GM18520 (cell line): ENCODE data around the gene NECTIN1.
A peak's percentile ranks its signal among the peaks of the same experiment; 100 is the strongest.

ENCODE experiments used
- ATAC-seq: cut with Tn5 transposase; IDR thresholded peaks from one replicate; pipeline ENCODE4 v1.9.1; 2021; ENCODE audit not compliant: unreplicated experiment

NECTIN1 gene

DNA sequence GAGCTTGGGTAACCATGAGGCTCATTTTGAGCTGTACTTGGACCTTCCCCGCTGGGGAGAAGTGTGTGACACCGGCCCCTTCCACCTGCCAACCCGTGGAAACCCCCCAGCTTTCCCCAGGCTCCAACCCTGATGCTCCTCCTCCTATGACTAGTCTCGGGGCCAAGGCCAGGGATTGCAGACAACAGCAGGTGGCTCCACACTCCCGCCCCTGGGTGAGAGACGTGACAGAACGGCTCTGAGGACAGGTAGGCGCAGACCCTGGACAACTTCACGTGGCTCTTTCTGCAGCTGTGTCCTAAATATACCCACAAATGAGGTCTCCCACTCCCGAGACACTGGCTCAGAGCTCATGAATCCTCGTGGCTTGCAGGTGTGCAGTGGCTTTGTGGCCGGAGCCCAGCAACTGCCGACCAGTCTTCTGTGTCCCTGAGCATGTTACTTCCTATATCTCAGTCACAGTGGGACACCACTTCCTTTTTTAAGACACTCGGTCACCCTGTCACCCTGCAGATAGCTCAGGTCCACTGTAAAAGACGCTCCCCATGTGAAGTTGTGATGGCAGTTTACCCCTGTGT lies 55.2 kb downstream of the NECTIN1 start:
- ATAC-seq = peak; percentile 64

DNA sequence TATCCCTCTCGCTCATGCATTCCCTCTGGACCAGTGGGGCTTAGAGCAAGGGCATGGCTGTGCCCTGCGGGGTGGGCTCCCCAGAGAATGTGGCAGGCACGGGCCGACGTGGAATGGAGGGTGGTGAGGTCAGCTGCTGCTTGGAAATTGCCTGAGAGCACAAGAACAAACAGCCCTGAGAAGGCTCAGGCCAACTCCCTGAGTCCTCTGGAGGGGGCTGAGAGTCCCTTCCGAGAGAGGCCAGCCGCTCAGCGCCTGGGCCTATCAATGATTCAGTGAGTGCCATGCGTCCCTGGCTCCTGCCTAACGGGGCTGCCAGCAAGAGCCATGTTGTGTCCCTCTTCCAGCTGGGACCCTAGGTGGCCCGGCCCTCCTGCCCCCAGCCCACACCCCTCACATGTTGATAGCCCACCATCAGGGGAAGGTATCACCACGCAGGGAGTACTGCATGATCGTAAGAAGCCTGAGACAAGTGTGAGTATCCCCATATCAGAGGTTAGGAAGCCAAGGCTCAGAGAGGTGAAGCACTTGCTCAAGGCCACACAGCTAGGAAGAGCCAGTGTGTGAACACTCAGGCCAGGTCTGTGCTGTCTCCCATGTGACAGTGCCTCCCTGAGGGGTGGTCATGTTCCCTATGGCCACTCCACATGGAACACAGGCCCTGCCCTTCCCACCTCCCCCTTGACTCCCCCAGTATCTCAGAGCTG lies 55.8 kb downstream of the NECTIN1 start:
- ATAC-seq = peak; percentile 8

GRCh38 chr11:119672597-119672996 lies 56.4 kb downstream of the NECTIN1 start:
- ATAC-seq = no peak

DNA sequence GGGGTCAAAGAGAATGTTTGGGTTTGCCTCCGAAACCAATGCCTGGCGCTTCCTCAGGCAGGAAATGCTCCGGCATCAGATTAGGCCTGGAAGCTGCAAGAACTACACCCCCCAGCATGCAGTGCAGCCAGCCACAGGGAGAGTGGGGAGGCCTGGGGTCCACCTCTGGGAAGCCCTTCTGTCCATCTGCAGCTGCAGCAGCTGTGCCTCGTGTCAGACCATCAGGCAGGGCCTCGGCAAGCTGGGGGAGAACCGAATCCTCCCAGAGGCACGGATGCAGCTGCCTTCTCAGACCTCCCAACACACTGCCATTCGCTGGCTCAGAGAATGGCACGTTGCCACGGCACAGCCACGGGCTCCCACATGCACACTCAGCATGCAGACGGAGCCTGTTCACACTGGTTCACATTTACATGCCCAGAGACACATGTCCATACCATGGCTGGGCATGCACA lies 57.4 kb downstream of the NECTIN1 start:
- no peak for ATAC-seq

- ATAC-seq = no peak
Measured at GRCh38 chr11:119671051-119671450, 57.9 kb downstream of the NECTIN1 start.

DNA sequence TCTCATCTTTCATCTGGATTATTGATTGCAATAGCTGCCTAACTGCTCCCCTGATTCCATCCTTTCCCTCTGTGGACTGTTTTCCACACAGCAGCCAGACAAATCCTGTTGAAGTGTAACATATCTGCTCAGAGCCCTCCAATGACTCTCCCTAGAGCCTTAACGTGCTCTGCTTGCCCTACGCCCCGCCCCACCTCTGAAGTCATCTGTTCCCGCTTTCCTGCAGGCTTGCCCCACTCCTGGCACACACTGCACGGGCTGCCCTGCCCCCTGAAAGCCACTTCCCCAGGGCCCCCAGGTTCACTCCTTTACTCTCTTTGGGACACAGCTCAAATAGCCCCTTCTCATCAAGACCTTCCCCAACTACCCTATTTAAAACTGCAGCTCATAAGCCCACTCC lies 59.5 kb downstream of the NECTIN1 start:
- no peak for ATAC-seq

DNA sequence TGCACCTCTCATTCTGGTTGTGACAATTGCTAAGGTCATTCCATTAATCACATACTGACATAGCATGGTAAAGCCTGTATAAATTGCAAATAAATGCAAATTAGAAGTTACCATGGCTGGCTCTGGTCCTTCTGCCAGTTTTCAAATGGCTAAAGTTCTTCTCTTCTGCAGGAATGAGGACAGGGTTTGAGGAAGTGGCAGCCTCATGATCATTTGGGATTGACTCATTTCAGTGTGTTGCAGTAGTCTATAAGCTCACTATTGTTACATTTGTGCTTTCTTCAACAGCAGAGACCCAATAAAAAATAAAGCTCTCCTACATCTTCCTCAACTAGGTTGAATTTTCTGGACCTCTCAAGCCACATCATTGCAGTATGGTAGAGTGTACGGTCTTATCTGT lies 60.3 kb downstream of the NECTIN1 start:
- ATAC-seq = no peak

GRCh38 chr11:119666463-119667131 lies 62.4 kb downstream of the NECTIN1 start:
- ATAC-seq = peak; percentile 68

GRCh38 chr11:119666061-119666460 lies 62.9 kb downstream of the NECTIN1 start:
- no peak for ATAC-seq

DNA sequence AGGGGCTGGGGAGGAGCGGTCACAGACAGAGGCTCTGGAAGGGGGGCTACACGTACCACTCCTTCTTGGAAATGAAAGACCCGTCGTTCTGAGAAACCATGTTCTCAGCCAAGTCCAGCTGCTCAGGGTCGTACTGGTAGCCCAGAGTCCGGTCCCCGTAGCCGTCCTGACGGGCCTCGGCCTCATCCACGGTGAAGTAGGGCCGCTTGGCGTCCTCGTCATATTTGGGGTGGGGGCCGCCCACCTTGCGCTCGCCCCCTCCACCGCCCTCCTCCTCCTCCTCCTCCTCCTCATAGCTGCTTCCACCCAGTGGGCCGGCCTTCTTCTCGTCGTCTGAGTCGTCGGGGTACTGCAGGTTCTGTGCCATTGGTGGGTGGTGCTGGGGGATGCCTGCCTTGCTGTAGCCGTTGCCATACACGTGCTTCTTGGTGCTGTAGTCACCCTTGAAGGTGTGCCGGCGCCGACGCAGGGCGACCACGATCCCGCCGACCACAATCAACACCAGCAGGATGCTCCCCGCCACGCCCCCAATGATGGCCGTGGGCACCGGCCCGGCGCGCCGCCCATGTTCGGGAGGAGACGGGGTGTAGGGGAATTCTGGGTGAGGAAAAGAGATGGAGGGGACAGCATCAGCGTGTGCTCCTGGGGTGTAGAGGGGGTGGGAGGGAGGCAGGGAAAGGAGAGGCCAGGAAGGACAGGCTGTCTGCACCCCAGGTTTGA lies 64.1 kb downstream of the NECTIN1 start:
- ATAC-seq = no peak

- no peak for ATAC-seq
Measured at GRCh38 chr11:119664063-119664572, 64.9 kb downstream of the NECTIN1 start.

- no peak for ATAC-seq
Measured at GRCh38 chr11:119663279-119663678, 65.7 kb downstream of the NECTIN1 start.

DNA sequence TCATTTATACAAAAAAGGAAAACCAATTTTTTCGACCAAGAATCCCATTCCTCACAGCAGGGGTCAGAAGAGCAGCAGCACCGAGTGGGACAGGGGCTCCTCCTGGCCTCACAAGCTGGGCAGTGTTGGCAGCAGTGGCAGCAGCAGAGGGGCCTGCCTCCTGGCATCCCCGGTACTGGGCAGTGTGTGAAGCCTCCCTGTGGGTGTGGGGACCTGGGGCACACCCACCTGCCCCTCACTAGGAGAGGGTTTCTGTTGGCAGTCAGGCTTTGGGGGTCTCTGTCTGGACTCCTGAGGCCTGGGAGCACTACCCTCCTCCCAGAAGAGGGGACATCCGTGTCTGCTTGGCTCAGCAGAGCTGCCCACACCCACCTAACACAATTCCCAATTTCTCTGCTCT lies 67.8 kb downstream of the NECTIN1 start:
- ATAC-seq = no peak

- ATAC-seq = no peak
Measured at GRCh38 chr11:119659971-119660723, 68.9 kb downstream of the NECTIN1 start.

DNA sequence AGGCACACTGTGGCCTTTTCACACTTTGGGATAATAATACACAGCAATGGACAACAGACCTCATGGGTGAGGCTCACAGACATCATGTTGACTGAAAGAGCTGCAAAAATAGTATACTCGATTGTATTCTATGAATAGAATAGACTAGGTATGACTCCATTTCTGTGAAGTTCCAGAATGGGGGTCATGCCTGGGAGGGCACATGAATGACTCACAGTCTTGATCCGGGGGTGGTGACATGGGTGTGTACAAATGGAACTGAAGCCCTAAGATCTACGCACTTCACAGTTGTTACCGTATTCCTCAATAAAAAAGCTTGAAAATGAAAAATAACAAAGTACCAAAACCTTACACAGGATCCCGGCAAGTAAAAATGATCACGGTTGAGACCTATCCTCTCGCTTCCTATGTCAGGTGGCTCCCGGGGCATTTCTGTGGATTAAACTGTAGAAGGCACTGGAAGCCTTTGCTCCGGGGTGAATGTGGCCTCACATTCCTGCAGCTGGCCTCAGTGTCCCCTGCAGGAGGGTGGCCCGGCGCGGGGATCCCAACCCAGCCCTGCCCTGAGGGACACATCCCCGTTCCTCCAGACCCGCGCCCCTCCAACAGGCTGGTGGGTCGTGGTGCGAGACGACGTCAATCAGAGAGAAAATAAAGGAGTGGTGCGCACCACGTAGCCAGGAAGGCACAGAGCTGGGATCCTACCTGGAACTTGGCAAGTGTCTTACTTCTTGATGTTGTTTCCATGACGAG lies 75.9 kb downstream of the NECTIN1 start:
- ATAC-seq = no peak

DNA sequence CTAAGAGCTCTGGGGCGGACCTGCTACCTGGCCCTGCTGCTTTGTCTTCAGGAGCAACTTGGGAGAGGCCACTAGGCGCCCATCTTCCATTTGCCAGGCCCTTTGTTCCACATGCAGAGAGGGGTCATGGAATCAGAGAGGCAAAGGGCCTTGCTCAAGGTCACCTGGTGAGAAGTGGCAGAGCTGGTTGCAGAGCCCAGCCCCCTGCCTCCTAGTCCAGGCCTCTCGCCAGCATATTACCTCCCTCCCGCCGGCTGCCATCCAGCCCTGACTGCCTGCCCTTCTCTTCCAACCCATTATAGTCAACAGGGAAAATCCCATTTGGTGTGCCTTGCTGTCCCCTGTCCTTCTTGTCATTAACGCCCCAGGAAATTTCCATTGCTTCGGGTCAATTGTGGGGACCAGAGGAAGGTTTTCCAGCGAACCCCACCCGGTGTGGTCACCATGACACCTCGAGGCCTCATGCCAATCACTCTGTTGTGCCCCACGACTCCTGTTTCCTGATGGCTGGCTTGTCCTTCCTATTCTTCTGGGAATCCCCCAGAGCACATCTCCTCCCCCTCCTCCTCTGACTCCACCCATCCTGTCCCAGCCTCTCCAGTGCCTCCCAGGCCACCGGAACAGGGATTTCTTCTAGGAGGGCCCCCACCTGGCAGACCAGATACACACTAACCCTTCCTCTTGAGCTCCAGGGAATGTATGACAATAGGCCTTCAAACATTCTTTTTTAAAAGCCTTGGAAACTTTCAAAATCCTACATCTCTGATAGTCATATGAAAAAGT lies 77.0 kb downstream of the NECTIN1 start:
- no peak for ATAC-seq

- ATAC-seq = no peak
Measured at GRCh38 chr11:119650251-119650650, 78.7 kb downstream of the NECTIN1 start.

DNA sequence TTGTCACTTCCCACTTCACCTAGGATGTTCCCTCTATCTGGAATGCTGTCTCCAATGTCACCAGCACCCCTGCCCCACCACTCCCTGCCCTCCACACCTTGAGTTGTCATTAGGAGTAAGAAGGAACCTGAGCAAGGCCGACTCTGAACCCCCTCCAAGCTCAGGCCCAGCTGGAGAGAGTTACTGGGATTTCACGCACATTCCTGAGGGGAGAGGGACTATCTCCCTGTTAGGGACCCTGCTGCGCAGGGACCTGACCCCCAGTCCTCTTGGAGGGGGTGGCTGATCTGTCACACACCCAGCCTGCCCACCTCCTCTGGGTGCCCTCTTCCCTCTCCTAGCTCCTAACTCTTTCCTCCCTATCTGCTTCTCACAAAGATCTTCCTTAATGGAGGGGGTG lies 81.7 kb downstream of the NECTIN1 start:
- ATAC-seq = no peak

DNA sequence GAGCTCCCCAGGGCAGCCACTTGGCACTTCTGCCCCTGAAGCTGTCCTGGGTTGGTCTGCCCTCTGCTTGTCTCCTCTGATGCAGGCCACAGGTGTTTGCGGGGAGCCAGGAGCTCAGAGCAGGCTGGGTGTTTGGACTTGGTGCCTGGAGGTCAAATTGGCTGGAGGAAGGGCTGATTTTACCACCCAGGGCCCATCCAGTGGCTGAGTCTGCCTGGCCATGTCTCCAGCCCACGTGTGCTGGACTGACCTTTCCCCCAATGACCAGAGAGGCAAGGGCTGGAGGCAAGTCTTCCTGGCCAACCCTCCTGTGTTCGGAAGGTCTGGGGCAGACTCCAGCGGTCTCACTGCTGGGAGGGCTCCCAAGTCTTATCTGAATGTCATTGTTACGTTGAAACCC lies 84.0 kb downstream of the NECTIN1 start:
- no peak for ATAC-seq
